WTC11 (cell line): ENCODE measurements around the gene FUBP3. TPM values are rescaled to one million over a fixed set of nuclear protein-coding genes. Genes with fewer than 3 reads are reported as not detected.

Experiments
- ATF2 ChIP-seq: sonication (generic); formaldehyde crosslinking; IDR thresholded peaks from 2 replicates; pipeline ENCODE4 v1.8.1; 2022; ENCODE audit warnings: low read depth, missing genetic modification reagents, borderline replicate concordance
- FOXJ3 ChIP-seq: sonication (generic); formaldehyde crosslinking; IDR thresholded peaks from 2 replicates; pipeline ENCODE4 v1.9.0; 2021; ENCODE audit warnings: missing genetic modification reagents, mild to moderate bottlenecking, borderline replicate concordance
- GRHL2 ChIP-seq: fragments of 250-450 bp; sonication (Bioruptor Pico); IDR thresholded peaks from 2 replicates; pipeline ENCODE4 v1.8.0; 2022; ENCODE audit warnings: mild to moderate bottlenecking, moderate library complexity; ENCODE audit not compliant: insufficient replicate concordance, severe bottlenecking
- GTF2I ChIP-seq: fragments of 250-450 bp; sonication (Bioruptor Pico); conservative IDR thresholded peaks from 2 replicates; pipeline ENCODE4 v1.4.0; 2021; ENCODE audit warnings: mild to moderate bottlenecking
- HMGXB4 ChIP-seq: sonication (generic); formaldehyde crosslinking; IDR thresholded peaks from 2 replicates; pipeline ENCODE4 v1.8.1; 2023; ENCODE audit warnings: mild to moderate bottlenecking, moderate library complexity, missing genetic modification reagents
- JUN ChIP-seq: sonication (generic); formaldehyde crosslinking; IDR thresholded peaks from 2 replicates; pipeline ENCODE4 v1.8.0; 2023; ENCODE audit warnings: mild to moderate bottlenecking, missing genetic modification reagents
- KAT7 ChIP-seq: sonication (generic); formaldehyde crosslinking; IDR thresholded peaks from 2 replicates; pipeline ENCODE4 v1.8.1; 2023; ENCODE audit warnings: missing genetic modification reagents, mild to moderate bottlenecking, borderline replicate concordance
- MXD4 ChIP-seq: fragments of 250-450 bp; sonication (Bioruptor Pico); IDR thresholded peaks from 2 replicates; pipeline ENCODE4 v1.8.0; 2021; ENCODE audit warnings: mild to moderate bottlenecking, moderate library complexity, borderline replicate concordance
- NR1H2 ChIP-seq: sonication (generic); formaldehyde crosslinking; IDR thresholded peaks from 2 replicates; pipeline ENCODE4 v1.9.0; 2021; ENCODE audit warnings: mild to moderate bottlenecking, moderate library complexity, missing genetic modification reagents
- NR2C2 ChIP-seq: sonication (generic); formaldehyde crosslinking; IDR thresholded peaks from 2 replicates; pipeline ENCODE4 v1.8.0; 2022; ENCODE audit warnings: mild to moderate bottlenecking, missing genetic modification reagents
- NR3C1 ChIP-seq: sonication (generic); formaldehyde crosslinking; conservative IDR thresholded peaks from 2 replicates; pipeline ENCODE4 v1.8.1; 2023; ENCODE audit warnings: low read depth, mild to moderate bottlenecking, missing genetic modification reagents
- OVOL2 ChIP-seq: fragments of 250-450 bp; sonication (Bioruptor Pico); IDR thresholded peaks from 2 replicates; pipeline ENCODE4 v1.9.0; 2021; ENCODE audit warnings: mild to moderate bottlenecking, borderline replicate concordance
- PRRX2 ChIP-seq: fragments of 250-450 bp; sonication (Bioruptor Pico); IDR thresholded peaks from 2 replicates; pipeline ENCODE4 v1.8.0; 2021; ENCODE audit warnings: mild to moderate bottlenecking
- SMAD3 ChIP-seq: sonication (generic); formaldehyde crosslinking; IDR thresholded peaks from 2 replicates; pipeline ENCODE4 v1.8.0; 2022; ENCODE audit warnings: missing genetic modification reagents, mild to moderate bottlenecking, borderline replicate concordance
- TEAD1 ChIP-seq: sonication (generic); formaldehyde crosslinking; IDR thresholded peaks from 2 replicates; pipeline ENCODE4 v1.8.0; 2022; ENCODE audit warnings: mild to moderate bottlenecking, missing genetic modification reagents
- TEAD4 ChIP-seq: sonication (generic); formaldehyde crosslinking; IDR thresholded peaks from 2 replicates; pipeline ENCODE4 v1.8.0; 2022; ENCODE audit warnings: mild to moderate bottlenecking, missing genetic modification reagents
- USF1 ChIP-seq: sonication (generic); formaldehyde crosslinking; IDR thresholded peaks from 2 replicates; pipeline ENCODE4 v1.8.0; 2022; ENCODE audit warnings: mild to moderate bottlenecking, missing genetic modification reagents
- ZNF317 ChIP-seq: sonication (generic); formaldehyde crosslinking; IDR thresholded peaks from 2 replicates; pipeline ENCODE4 v1.8.1; 2023; ENCODE audit warnings: low read depth, mild to moderate bottlenecking, moderate library complexity, missing genetic modification reagents, borderline replicate concordance
- ZNF416 ChIP-seq: fragments of 250-450 bp; sonication (Bioruptor Pico); IDR thresholded peaks from 2 replicates; pipeline ENCODE4 v1.9.0; 2021; ENCODE audit warnings: mild to moderate bottlenecking, inconsistent platforms
- ZNF423 ChIP-seq: fragments of 250-450 bp; sonication (Bioruptor Pico); IDR thresholded peaks from 2 replicates; pipeline ENCODE4 v2.1.2; 2022; ENCODE audit warnings: mild to moderate bottlenecking, moderate library complexity
- ZNF512 ChIP-seq: sonication (generic); formaldehyde crosslinking; IDR thresholded peaks from 2 replicates; pipeline ENCODE4 v1.8.1; 2022; ENCODE audit warnings: missing genetic modification reagents, borderline replicate concordance
- total RNA-seq: library from RNA; stranded (reverse); gene quantifications from 3 replicates; pipeline ENCODE4 v1.2.3, GENCODE V29; 2021
- TF ChIP-seq, protein P1 (sequence below): sonication (generic); formaldehyde crosslinking; IDR thresholded peaks from 2 replicates; pipeline ENCODE4 v1.8.1; 2022; ENCODE audit warnings: mild to moderate bottlenecking, missing genetic modification reagents, moderate library complexity, borderline replicate concordance
- TF ChIP-seq, protein P2 (sequence below): sonication (generic); formaldehyde crosslinking; conservative IDR thresholded peaks from 2 replicates; pipeline ENCODE4 v1.8.1; 2022; ENCODE audit warnings: mild to moderate bottlenecking, missing genetic modification reagents
- TF ChIP-seq, protein P3 (sequence below): sonication (generic); formaldehyde crosslinking; IDR thresholded peaks from 2 replicates; pipeline ENCODE4 v1.8.1; 2022; ENCODE audit warnings: low read depth, mild to moderate bottlenecking, moderate library complexity, missing genetic modification reagents, borderline replicate concordance
- TF ChIP-seq, protein P4 (sequence below): sonication (generic); formaldehyde crosslinking; IDR thresholded peaks from 2 replicates; pipeline ENCODE4 v1.8.1; 2023; ENCODE audit warnings: mild to moderate bottlenecking, missing genetic modification reagents, borderline replicate concordance

FUBP3 gene
- total RNA-seq, 1 experiment from 2014 or later, result 83.0 TPM

GRCh38 chr9:130658893-130659698, 79.7 kb downstream of the FUBP3 start (continued):
- TF ChIP-seq, protein P1, sequence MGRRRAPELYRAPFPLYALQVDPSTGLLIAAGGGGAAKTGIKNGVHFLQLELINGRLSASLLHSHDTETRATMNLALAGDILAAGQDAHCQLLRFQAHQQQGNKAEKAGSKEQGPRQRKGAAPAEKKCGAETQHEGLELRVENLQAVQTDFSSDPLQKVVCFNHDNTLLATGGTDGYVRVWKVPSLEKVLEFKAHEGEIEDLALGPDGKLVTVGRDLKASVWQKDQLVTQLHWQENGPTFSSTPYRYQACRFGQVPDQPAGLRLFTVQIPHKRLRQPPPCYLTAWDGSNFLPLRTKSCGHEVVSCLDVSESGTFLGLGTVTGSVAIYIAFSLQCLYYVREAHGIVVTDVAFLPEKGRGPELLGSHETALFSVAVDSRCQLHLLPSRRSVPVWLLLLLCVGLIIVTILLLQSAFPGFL (CRISPR knock-in tag), result no peak
- TF ChIP-seq, protein P2, sequence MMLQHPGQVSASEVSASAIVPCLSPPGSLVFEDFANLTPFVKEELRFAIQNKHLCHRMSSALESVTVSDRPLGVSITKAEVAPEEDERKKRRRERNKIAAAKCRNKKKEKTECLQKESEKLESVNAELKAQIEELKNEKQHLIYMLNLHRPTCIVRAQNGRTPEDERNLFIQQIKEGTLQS (CRISPR knock-in tag), result no peak
- TF ChIP-seq PRRX2 (no peak), KAT7 (CRISPR knock-in tag) (no peak), TEAD1 (CRISPR knock-in tag) (no peak), ZNF317 (no peak), TEAD4 (CRISPR knock-in tag) (no peak), NR2C2 (CRISPR knock-in tag) (no peak), NR1H2 (CRISPR knock-in tag) (no peak), JUN (CRISPR knock-in tag) (no peak), ATF2 (CRISPR knock-in tag) (no peak), MXD4 (CRISPR knock-in tag) (no peak), GTF2I (CRISPR knock-in tag) (no peak), ZNF423 (no peak), FOXJ3 (CRISPR knock-in tag) (no peak), NR3C1 (no peak), GRHL2 (no peak), USF1 (CRISPR knock-in tag) (peak; percentile 50; the same call in 1 of the 2 replicates), ZNF416 (CRISPR knock-in tag) (no peak), HMGXB4 (0 out of 2 replicates have a peak, but pooled peaks have one; percentile 22), SMAD3 (no peak), ZNF512 (CRISPR knock-in tag) (no peak), OVOL2 (CRISPR knock-in tag) (no peak)
- TF ChIP-seq, protein P3, sequence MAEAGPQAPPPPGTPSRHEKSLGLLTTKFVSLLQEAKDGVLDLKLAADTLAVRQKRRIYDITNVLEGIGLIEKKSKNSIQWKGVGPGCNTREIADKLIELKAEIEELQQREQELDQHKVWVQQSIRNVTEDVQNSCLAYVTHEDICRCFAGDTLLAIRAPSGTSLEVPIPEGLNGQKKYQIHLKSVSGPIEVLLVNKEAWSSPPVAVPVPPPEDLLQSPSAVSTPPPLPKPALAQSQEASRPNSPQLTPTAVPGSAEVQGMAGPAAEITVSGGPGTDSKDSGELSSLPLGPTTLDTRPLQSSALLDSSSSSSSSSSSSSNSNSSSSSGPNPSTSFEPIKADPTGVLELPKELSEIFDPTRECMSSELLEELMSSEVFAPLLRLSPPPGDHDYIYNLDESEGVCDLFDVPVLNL (CRISPR knock-in tag), result no peak
- TF ChIP-seq, protein P4, sequence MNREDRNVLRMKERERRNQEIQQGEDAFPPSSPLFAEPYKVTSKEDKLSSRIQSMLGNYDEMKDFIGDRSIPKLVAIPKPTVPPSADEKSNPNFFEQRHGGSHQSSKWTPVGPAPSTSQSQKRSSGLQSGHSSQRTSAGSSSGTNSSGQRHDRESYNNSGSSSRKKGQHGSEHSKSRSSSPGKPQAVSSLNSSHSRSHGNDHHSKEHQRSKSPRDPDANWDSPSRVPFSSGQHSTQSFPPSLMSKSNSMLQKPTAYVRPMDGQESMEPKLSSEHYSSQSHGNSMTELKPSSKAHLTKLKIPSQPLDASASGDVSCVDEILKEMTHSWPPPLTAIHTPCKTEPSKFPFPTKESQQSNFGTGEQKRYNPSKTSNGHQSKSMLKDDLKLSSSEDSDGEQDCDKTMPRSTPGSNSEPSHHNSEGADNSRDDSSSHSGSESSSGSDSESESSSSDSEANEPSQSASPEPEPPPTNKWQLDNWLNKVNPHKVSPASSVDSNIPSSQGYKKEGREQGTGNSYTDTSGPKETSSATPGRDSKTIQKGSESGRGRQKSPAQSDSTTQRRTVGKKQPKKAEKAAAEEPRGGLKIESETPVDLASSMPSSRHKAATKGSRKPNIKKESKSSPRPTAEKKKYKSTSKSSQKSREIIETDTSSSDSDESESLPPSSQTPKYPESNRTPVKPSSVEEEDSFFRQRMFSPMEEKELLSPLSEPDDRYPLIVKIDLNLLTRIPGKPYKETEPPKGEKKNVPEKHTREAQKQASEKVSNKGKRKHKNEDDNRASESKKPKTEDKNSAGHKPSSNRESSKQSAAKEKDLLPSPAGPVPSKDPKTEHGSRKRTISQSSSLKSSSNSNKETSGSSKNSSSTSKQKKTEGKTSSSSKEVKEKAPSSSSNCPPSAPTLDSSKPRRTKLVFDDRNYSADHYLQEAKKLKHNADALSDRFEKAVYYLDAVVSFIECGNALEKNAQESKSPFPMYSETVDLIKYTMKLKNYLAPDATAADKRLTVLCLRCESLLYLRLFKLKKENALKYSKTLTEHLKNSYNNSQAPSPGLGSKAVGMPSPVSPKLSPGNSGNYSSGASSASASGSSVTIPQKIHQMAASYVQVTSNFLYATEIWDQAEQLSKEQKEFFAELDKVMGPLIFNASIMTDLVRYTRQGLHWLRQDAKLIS (CRISPR knock-in tag), result no peak
